Smooth muscle cell (in vitro differentiated cells): Measurements from ENCODE around the gene UQCRC1. TPM values are rescaled to one million over a fixed set of nuclear protein-coding genes. Genes with fewer than 3 reads are reported as not detected.

Source experiments
- DNase-seq: peaks from one replicate; lab custom pipeline; 2025; ENCODE audit not compliant: unreplicated experiment; lab: John Stamatoyannopoulos, UW
- H2AFZ ChIP-seq: fragments of 200-600 bp; sonication (generic); 2 replicates; pipeline ENCODE4 v1.6.0; 2016; ENCODE audit warnings: antibody characterized with exemption, low read depth, mild to moderate bottlenecking
- H3F3A ChIP-seq: fragments of 200-600 bp; sonication (generic); 2 replicates; pipeline ENCODE4 v1.6.0; 2017; ENCODE audit warnings: antibody characterized with exemption, low read depth
- H3K27ac ChIP-seq: fragments of 200-600 bp; sonication (generic); 2 replicates; pipeline ENCODE4 v1.5.1; 2016; ENCODE audit warnings: low read depth, mild to moderate bottlenecking
- H3K27me3 ChIP-seq: fragments of 200-600 bp; sonication (generic); 2 replicates; pipeline ENCODE4 v1.6.1; 2016; ENCODE audit warnings: low read depth, mild to moderate bottlenecking
- H3K36me3 ChIP-seq: fragments of 200-600 bp; sonication (generic); 2 replicates; pipeline ENCODE4 v1.5.1; 2016; ENCODE audit warnings: low read depth
- H3K4me1 ChIP-seq: fragments of 200-600 bp; sonication (generic); 2 replicates; pipeline ENCODE4 v1.5.1; 2016; ENCODE audit warnings: low read depth
- H3K4me2 ChIP-seq: fragments of 200-600 bp; sonication (generic); 2 replicates; pipeline ENCODE4 v1.6.0; 2016; ENCODE audit warnings: mild to moderate bottlenecking
- H3K4me3 ChIP-seq: fragments of 200-600 bp; sonication (generic); 2 replicates; pipeline ENCODE4 v1.5.1; 2016; ENCODE audit warnings: mild to moderate bottlenecking
- H3K79me2 ChIP-seq: fragments of 200-600 bp; sonication (generic); 2 replicates; pipeline ENCODE4 v1.6.0; 2016; ENCODE audit warnings: low read depth, mild to moderate bottlenecking
- H3K9ac ChIP-seq: fragments of 200-600 bp; sonication (generic); 2 replicates; pipeline ENCODE4 v1.6.0; 2016; ENCODE audit warnings: low read depth
- H3K9me3 ChIP-seq: fragments of 200-600 bp; sonication (generic); replicated peaks from 2 replicates; pipeline ENCODE4 v1.5.1; 2016; ENCODE audit warnings: low read depth
- H4K20me1 ChIP-seq: fragments of 200-600 bp; sonication (generic); 2 replicates; pipeline ENCODE4 v1.6.0; 2016; ENCODE audit warnings: low read depth
- WGBS: methylation state at CpG from one replicate; pipeline ENCODE4 v1.1.7; 2016; ENCODE audit warnings: low lambda C conversion rate; 5-methylcytosine and 5-hydroxymethylcytosine counted together
- polyA plus RNA-seq: library from polyadenylated mRNA; unstranded; fragments of >200 nt; fragmentation: Nextera tagmentation; extraction: Ambion mirVana; gene quantifications from 2 replicates; pipeline ENCODE4 v1.2.1, GENCODE V29; 2016
- total RNA-seq: library from RNA; depleted of rRNA; stranded (reverse); fragments of >200 nt; gene quantifications from 2 replicates; pipeline ENCODE4 v1.2.3, GENCODE V29; 2014
- TF ChIP-seq, protein P1 (sequence below): fragments of 200-600 bp; sonication (generic); IDR thresholded peaks from 2 replicates; pipeline ENCODE4 v1.5.1; 2017; ENCODE audit warnings: borderline replicate concordance, mild to moderate bottlenecking, antibody characterized with exemption; ENCODE audit not compliant: insufficient read depth, poor library complexity, severe bottlenecking

UQCRC1 gene
- total and polyA plus RNA-seq, 2 experiments from 2014 or later: 206 to 425 TPM

DNA sequence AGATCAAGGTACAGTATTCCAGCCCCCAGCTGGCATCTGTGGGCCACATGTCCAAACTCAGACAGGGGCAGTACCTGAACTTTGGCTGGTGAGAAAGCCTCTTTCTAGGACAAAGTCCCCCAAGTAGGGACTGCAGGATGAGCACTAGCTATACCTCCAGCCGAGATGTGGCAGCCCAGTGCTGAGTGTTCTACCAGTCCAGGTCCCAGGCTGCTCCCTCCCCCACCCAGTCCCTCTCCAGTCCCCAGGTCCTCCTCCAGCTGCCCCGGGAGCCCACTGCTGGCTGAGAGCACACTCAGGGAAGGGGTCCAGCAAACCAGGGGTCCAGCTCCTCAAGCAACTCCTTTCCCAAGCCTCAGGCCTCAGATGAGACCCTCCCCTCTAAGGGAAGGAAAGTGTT, 24.3 kb upstream of the UQCRC1 start:
- H2AFZ ChIP-seq: no peak overlapping the region
- WGBS: 89% methylated on average over 2 of the region's 2 CpGs
- H3K4me1 ChIP-seq: peaks cover 8% of the 10 kb centered on the region
- TF ChIP-seq, protein P1, sequence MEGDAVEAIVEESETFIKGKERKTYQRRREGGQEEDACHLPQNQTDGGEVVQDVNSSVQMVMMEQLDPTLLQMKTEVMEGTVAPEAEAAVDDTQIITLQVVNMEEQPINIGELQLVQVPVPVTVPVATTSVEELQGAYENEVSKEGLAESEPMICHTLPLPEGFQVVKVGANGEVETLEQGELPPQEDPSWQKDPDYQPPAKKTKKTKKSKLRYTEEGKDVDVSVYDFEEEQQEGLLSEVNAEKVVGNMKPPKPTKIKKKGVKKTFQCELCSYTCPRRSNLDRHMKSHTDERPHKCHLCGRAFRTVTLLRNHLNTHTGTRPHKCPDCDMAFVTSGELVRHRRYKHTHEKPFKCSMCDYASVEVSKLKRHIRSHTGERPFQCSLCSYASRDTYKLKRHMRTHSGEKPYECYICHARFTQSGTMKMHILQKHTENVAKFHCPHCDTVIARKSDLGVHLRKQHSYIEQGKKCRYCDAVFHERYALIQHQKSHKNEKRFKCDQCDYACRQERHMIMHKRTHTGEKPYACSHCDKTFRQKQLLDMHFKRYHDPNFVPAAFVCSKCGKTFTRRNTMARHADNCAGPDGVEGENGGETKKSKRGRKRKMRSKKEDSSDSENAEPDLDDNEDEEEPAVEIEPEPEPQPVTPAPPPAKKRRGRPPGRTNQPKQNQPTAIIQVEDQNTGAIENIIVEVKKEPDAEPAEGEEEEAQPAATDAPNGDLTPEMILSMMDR: no peak
- H3K36me3 ChIP-seq: no peaks in the 10 kb centered on the region
- H3K4me3 ChIP-seq: peak overlapping the region; percentile 81
- no peak overlapping the region for H3K9ac ChIP-seq
- peaks cover 24% of the 10 kb centered on the region for H4K20me1 ChIP-seq
- H3K9me3 ChIP-seq: no peaks in the 10 kb centered on the region
- no peaks in the 10 kb centered on the region for H3K27me3 ChIP-seq
- no peak for DNase-seq
- no peaks in the 10 kb centered on the region for H3F3A ChIP-seq
- H3K4me2 ChIP-seq: peak overlapping the region; percentile 94
- no peak overlapping the region for H3K27ac ChIP-seq
- H3K79me2 ChIP-seq: peaks cover 6% of the 10 kb centered on the region

DNA sequence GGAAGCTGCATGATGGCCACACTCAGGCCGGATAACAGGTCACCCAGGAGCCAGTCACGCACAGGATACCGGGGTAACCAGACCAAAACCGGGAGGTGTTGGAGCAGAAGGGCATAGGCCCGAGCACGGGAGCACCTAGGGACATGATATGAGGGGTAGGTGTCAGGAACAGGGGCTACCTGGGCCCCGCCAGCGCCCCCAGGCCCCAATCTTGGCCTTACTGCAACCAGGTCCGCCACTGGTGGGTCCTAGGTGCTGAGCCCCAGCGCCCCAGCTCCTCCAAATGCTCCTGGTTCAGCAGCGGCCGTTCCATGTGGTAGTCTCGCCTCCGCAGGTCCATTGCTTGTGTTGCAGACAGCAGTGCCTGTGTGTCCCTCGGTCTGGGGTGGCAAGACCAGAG, 23.8 kb upstream of the UQCRC1 start:
- TF ChIP-seq, protein P1: no peak
- WGBS: 99% methylated on average over 15 of the region's 15 CpGs
- Histone ChIP-seq H2AFZ (no peak overlapping the region), H4K20me1 (peaks cover 24% of the 10 kb centered on the region), H3K9ac (no peak overlapping the region), H3K27me3 (no peaks in the 10 kb centered on the region), H3K27ac (no peak overlapping the region), H3K36me3 (no peaks in the 10 kb centered on the region), H3F3A (no peaks in the 10 kb centered on the region), H3K9me3 (no peaks in the 10 kb centered on the region), H3K4me1 (peaks cover 8% of the 10 kb centered on the region), H3K4me3 (no peak overlapping the region), H3K79me2 (peaks cover 6% of the 10 kb centered on the region), H3K4me2 (no peak overlapping the region)
- DNase-seq: no peak

DNA sequence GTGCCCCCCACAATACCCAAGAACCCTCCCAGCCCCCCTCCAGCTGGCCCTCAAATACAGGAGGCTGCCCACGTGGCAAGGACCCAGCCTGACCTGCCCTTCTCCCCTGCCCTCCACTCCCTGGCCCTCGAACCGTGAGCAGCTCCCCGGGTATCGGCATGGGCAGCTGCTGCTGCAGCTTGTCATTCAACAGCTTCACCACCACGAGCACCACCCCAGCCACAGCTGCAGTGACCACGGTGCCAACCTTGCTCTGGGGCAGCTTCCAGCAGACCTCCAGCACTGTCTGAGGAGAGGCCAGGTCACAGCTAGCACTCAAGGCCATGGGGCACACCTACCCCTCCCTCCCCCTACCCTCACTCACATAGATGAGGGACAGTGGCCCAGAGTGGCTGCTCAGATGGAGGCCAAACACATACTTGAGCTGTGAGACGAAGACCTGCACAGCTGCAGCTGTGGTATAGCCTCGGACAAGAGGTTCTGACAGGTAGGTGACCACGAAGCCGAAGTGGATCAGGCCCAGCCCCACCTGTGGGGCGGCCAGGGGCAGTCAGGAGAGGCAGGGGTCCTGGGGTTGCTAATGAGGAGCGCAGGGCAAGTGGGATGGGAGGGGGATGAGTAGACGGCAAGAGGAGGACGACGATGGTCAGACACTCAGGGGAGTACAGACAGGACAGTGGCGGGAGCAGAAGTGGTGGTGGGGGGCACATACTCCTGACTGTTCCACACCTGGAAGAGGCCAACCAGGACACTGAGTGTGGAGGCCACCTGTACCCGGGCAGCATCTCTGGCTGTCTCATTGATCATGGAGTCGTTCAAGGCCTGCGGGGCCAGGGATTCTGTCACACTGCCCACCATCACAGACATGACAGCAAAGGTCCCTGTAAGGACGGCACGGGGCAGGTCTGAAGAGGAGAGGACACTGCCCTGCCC, 22.3 kb upstream of the UQCRC1 start:
- no peak for DNase-seq
- no peaks in the 10 kb centered on the region for H3K27me3 ChIP-seq
- no peaks in the 10 kb centered on the region for H3K9me3 ChIP-seq
- no peaks in the 10 kb centered on the region for H3F3A ChIP-seq
- 97% methylated on average over 19 of the region's 22 CpGs for WGBS
- no peak overlapping the region for H3K27ac ChIP-seq
- H2AFZ ChIP-seq: no peak overlapping the region
- peaks cover 24% of the 10 kb centered on the region for H4K20me1 ChIP-seq
- TF ChIP-seq, protein P1: no peak
- H3K4me2 ChIP-seq: no peak overlapping the region
- H3K4me1 ChIP-seq: peaks cover 8% of the 10 kb centered on the region
- no peaks in the 10 kb centered on the region for H3K36me3 ChIP-seq
- no peak overlapping the region for H3K9ac ChIP-seq
- H3K79me2 ChIP-seq: peaks cover 6% of the 10 kb centered on the region
- no peak overlapping the region for H3K4me3 ChIP-seq
